MM.1S (cell line): ENCODE data around the gene SMYD1.

Experiments used
- DNase-seq: peaks from one replicate; pipeline ENCODE4 v3.0.0-alpha.2; 2015
- H2AFZ ChIP-seq: fragments of 300-600 bp; sonication (generic); 2 replicates; pipeline ENCODE4 v1.6.0; 2016; ENCODE audit warnings: antibody characterized with exemption, low read length
- H3F3A ChIP-seq: fragments of 300-600 bp; sonication (generic); 2 replicates; pipeline ENCODE4 v1.6.1; 2016; ENCODE audit warnings: mild to moderate bottlenecking, antibody characterized with exemption, low read length, moderate library complexity, mixed read lengths; ENCODE audit not compliant: insufficient read depth
- H3K27ac ChIP-seq: fragments of 300-600 bp; sonication (generic); 2 replicates; pipeline ENCODE4 v1.5.1; 2016; ENCODE audit warnings: mild to moderate bottlenecking, low read length
- H3K27me3 ChIP-seq: fragments of 300-600 bp; sonication (generic); replicated peaks from 2 replicates; pipeline ENCODE4 v1.6.0; 2016; ENCODE audit warnings: low read length; ENCODE audit not compliant: insufficient read depth
- H3K36me3 ChIP-seq: fragments of 300-600 bp; sonication (generic); replicated peaks from 2 replicates; pipeline ENCODE4 v1.6.1; 2016; ENCODE audit warnings: mild to moderate bottlenecking, low read length, mixed read lengths; ENCODE audit not compliant: insufficient read depth
- H3K4me1 ChIP-seq: fragments of 300-600 bp; sonication (generic); 2 replicates; pipeline ENCODE4 v1.6.1; 2016; ENCODE audit warnings: low read length, mixed read lengths
- H3K4me2 ChIP-seq: fragments of 300-600 bp; sonication (generic); 2 replicates; pipeline ENCODE4 v1.6.0; 2016; ENCODE audit warnings: low read depth, low read length
- H3K4me3 ChIP-seq: fragments of 300-600 bp; sonication (generic); 2 replicates; pipeline ENCODE4 v1.5.1; 2016; ENCODE audit warnings: low read length, mixed read lengths
- H3K79me2 ChIP-seq: fragments of 300-600 bp; sonication (generic); 2 replicates; pipeline ENCODE4 v1.6.1; 2016; ENCODE audit warnings: mixed run types, low read length, mixed read lengths
- H3K9ac ChIP-seq: fragments of 300-600 bp; sonication (generic); 2 replicates; pipeline ENCODE4 v1.6.1; 2016; ENCODE audit warnings: low read length, mixed read lengths
- H3K9me2 ChIP-seq: fragments of 300-600 bp; sonication (generic); replicated peaks from 2 replicates; pipeline ENCODE4 v1.6.1; 2016; ENCODE audit warnings: mild to moderate bottlenecking, low read length, mixed read lengths; ENCODE audit not compliant: insufficient read depth
- H3K9me3 ChIP-seq: fragments of 300-600 bp; sonication (generic); replicated peaks from 2 replicates; pipeline ENCODE4 v1.6.1; 2016; ENCODE audit warnings: mild to moderate bottlenecking, low read length, mixed read lengths; ENCODE audit not compliant: insufficient read depth
- H4K20me1 ChIP-seq: fragments of 300-600 bp; sonication (generic); 2 replicates; pipeline ENCODE4 v1.6.1; 2016; ENCODE audit warnings: mild to moderate bottlenecking, low read length, moderate library complexity, mixed read lengths; ENCODE audit not compliant: insufficient read depth
- CTCF ChIP-seq: fragments of 300-600 bp; sonication (generic); IDR thresholded peaks from 2 replicates; pipeline ENCODE4 v1.5.1; 2016; ENCODE audit warnings: antibody characterized with exemption, low read length, mixed read lengths
- EZH2 ChIP-seq: fragments of 300-600 bp; sonication (generic); optimal IDR thresholded peaks from 2 replicates; pipeline ENCODE3; 2017; ENCODE audit warnings: low read depth, mild to moderate bottlenecking, antibody characterized with exemption, low read length, mixed read lengths
- EZH2phosphoT487 ChIP-seq: fragments of 300-600 bp; sonication (generic); IDR thresholded peaks from 2 replicates; pipeline ENCODE4 v1.6.1; 2018; ENCODE audit warnings: antibody characterized with exemption, low read length

SMYD1 gene

GRCh38 chr2:88022669-88022921, 45.0 kb upstream of the SMYD1 start:
- H4K20me1 ChIP-seq: no peaks in the 10 kb centered on the region
- H3K4me3 ChIP-seq: no peak overlapping the region
- DNase-seq: no peak
- no peaks in the 10 kb centered on the region for H3F3A ChIP-seq
- no peak overlapping the region for H3K9ac ChIP-seq
- H3K4me1 ChIP-seq: no peaks in the 10 kb centered on the region
- H3K27ac ChIP-seq: no peak overlapping the region
- no peaks in the 10 kb centered on the region for H3K9me3 ChIP-seq
- H3K36me3 ChIP-seq: no peaks in the 10 kb centered on the region
- H3K79me2 ChIP-seq: no peaks in the 10 kb centered on the region
- H3K27me3 ChIP-seq: no peaks in the 10 kb centered on the region
- H2AFZ ChIP-seq: no peak overlapping the region
- no peak overlapping the region for H3K4me2 ChIP-seq
- H3K9me2 ChIP-seq: no peaks in the 10 kb centered on the region
- TF ChIP-seq EZH2phosphoT487: no peak
- TF ChIP-seq CTCF: no peak
- TF ChIP-seq EZH2: no peak

- Histone ChIP-seq H2AFZ (no peak overlapping the region), H3K4me1 (no peaks in the 10 kb centered on the region), H3K9me2 (no peaks in the 10 kb centered on the region), H3K36me3 (no peaks in the 10 kb centered on the region), H3K27ac (no peak overlapping the region), H4K20me1 (no peaks in the 10 kb centered on the region), H3K9ac (no peak overlapping the region), H3K4me3 (no peak overlapping the region), H3K27me3 (no peaks in the 10 kb centered on the region), H3F3A (no peaks in the 10 kb centered on the region), H3K9me3 (no peaks in the 10 kb centered on the region), H3K79me2 (no peaks in the 10 kb centered on the region), H3K4me2 (no peak overlapping the region)
- TF ChIP-seq EZH2phosphoT487 (no peak), CTCF (no peak), EZH2 (no peak)
- no peak for DNase-seq
Observed at GRCh38 chr2:88024509-88024908, 43.1 kb upstream of the SMYD1 start.

GRCh38 chr2:88027697-88028389, 39.8 kb upstream of the SMYD1 start:
- Histone ChIP-seq H3K9me2 (no peaks in the 10 kb centered on the region), H3K9me3 (no peaks in the 10 kb centered on the region), H3K4me1 (no peaks in the 10 kb centered on the region), H3K4me2 (no peak overlapping the region), H3K27ac (peak overlapping the region; percentile 29; the same call in 1 of the 2 replicates), H3F3A (no peaks in the 10 kb centered on the region), H2AFZ (no peak overlapping the region), H3K4me3 (no peak overlapping the region; the same call in 1 of the 2 replicates), H3K9ac (no peak overlapping the region; the same call in 1 of the 2 replicates), H3K27me3 (no peaks in the 10 kb centered on the region), H3K79me2 (no peaks in the 10 kb centered on the region), H3K36me3 (no peaks in the 10 kb centered on the region), H4K20me1 (no peaks in the 10 kb centered on the region)
- DNase-seq: no peak
- TF ChIP-seq CTCF (no peak), EZH2phosphoT487 (no peak), EZH2 (no peak)
